Brain microvascular endothelial cell (primary cell): Measurements from ENCODE around the gene SNX9.

ENCODE experiments used
- DNase-seq: peaks from one replicate; pipeline ENCODE4 v3.0.0-alpha.2; 2020
- H3K27ac ChIP-seq: fragments of 250-450 bp; sonication (Bioruptor Pico); 2 replicates; pipeline ENCODE4 v1.5.1; 2020; ENCODE audit warnings: mild to moderate bottlenecking, moderate library complexity
- H3K27me3 ChIP-seq: fragments of 250-450 bp; sonication (Bioruptor Pico); replicated peaks from 2 replicates; pipeline ENCODE4 v1.5.1; 2020; ENCODE audit warnings: mild to moderate bottlenecking
- H3K36me3 ChIP-seq: fragments of 250-450 bp; sonication (Bioruptor Pico); replicated peaks from 2 replicates; pipeline ENCODE4 v1.5.1; 2020; ENCODE audit warnings: mild to moderate bottlenecking
- H3K4me3 ChIP-seq: 2 replicates; pipeline ENCODE4 v1.5.1; 2011; ENCODE audit warnings: low read depth, mild to moderate bottlenecking, control low read depth, low read length, moderate library complexity
- CTCF ChIP-seq: IDR thresholded peaks from 2 replicates; pipeline ENCODE4 v1.5.1; 2011; ENCODE audit warnings: low read depth, mild to moderate bottlenecking, moderate library complexity, low read length, control low read depth, inconsistent platforms; ENCODE audit errors: missing control alignments
- in situ Hi-C: cut with HindIII; loops from 2 replicates; pipeline ENCODE4 v1.10.0; 2017; ENCODE audit warnings: low sequenced_read_pairs, low pct_ligation_motif_present

The SNX9 gene

GRCh38 chr6:157887892-157888291, 64.8 kb downstream of the SNX9 start:
- in situ Hi-C loops: no loop called here
- peaks cover 11% of the 10 kb centered on the region for H3K36me3 ChIP-seq
- no peak for TF ChIP-seq CTCF

GRCh38 chr6:157891544-157892362, 68.7 kb downstream of the SNX9 start:
- DNase-seq: no peak
- peaks cover 4% of the 10 kb centered on the region for H3K36me3 ChIP-seq
- no peak for TF ChIP-seq CTCF
- H3K27me3 ChIP-seq: no peaks in the 10 kb centered on the region
- in situ Hi-C loops: no loop called here
- H3K4me3 ChIP-seq: no peak overlapping the region
- H3K27ac ChIP-seq: no peak overlapping the region

More at GRCh38 chr6:157887892-157888291, 64.8 kb downstream of the SNX9 start:
- no peak for DNase-seq
- H3K27me3 ChIP-seq: no peaks in the 10 kb centered on the region
- no peak overlapping the region for H3K4me3 ChIP-seq
- H3K27ac ChIP-seq: no peak overlapping the region

- TF ChIP-seq CTCF: no peak
- Histone ChIP-seq H3K27ac (no peak overlapping the region), H3K4me3 (no peak overlapping the region), H3K36me3 (peaks cover 9% of the 10 kb centered on the region), H3K27me3 (no peaks in the 10 kb centered on the region)
- no peak for DNase-seq
- in situ Hi-C loops: no loop called here
These were observed 69.4 kb downstream of the SNX9 start for GRCh38 chr6:157892363-157892877.

- no peak overlapping the region for H3K27ac ChIP-seq
- H3K27me3 ChIP-seq: no peaks in the 10 kb centered on the region
- in situ Hi-C loops: no loop called here
- H3K36me3 ChIP-seq: peaks cover 9% of the 10 kb centered on the region
- no peak for DNase-seq
- no peak for TF ChIP-seq CTCF
- H3K4me3 ChIP-seq: no peak overlapping the region
These were observed 70.2 kb downstream of the SNX9 start for GRCh38 chr6:157893238-157893637.

GRCh38 chr6:157895585-157895984, 72.5 kb downstream of the SNX9 start:
- in situ Hi-C loops: no loop called here
- H3K27me3 ChIP-seq: no peaks in the 10 kb centered on the region
- no peak overlapping the region for H3K4me3 ChIP-seq
- DNase-seq: no peak
- peaks cover 12% of the 10 kb centered on the region for H3K36me3 ChIP-seq
- H3K27ac ChIP-seq: no peak overlapping the region
- TF ChIP-seq CTCF: no peak
